Peyer's patch (tissue), 4 donors: ENCODE data around the gene HNRNPM. TPM values are rescaled to one million over a fixed set of nuclear protein-coding genes. Genes with fewer than 3 reads are reported as not detected.
"Not testable (repeated sequence)": the region's sequence is repeated elsewhere in the genome, so short reads cannot be mapped to it uniquely, and the experiment has no call there.

ENCODE experiments used
- DNase-seq, 3 donors: peaks; one replicate each; pipeline ENCODE4 v3.0.0-alpha.2; 2017 to 2019
- H3K27ac ChIP-seq, 4 donors: fragments of 200-600 bp; sonication (generic); one replicate each; pipeline ENCODE4 v1.5.1; 2016 to 2019
- H3K27me3 ChIP-seq, 2 donors: fragments of 200-600 bp; sonication (generic); one replicate each; pipeline ENCODE4 v1.5.1; 2019
- H3K36me3 ChIP-seq, 3 donors: fragments of 200-600 bp; sonication (generic); one replicate each; pipeline ENCODE4 v1.5.1; 2016 to 2019
- H3K4me1 ChIP-seq, 4 donors: fragments of 200-600 bp; sonication (generic); one replicate each; pipeline ENCODE4 v1.5.1; 2016 to 2019
- H3K4me3 ChIP-seq, 4 donors: fragments of 200-600 bp; sonication (generic); 1 replicate in 3 of 4; 2 replicates in 1 of 4; pipeline ENCODE4 v1.5.1; 2016 to 2019; ENCODE audit warnings: mild to moderate bottlenecking in 1 of 4
- H3K9me3 ChIP-seq, 4 donors: fragments of 200-600 bp; sonication (generic); one replicate each; pipeline ENCODE4 v1.5.1; 2016 to 2019; ENCODE audit warnings: mild to moderate bottlenecking in 1 of 4
- CTCF ChIP-seq, 6 experiments: fragments of 450-650 bp in 4 of 6; fragments of 200-600 bp in 2 of 6; sonication (generic) in 1 of 6; IDR thresholded peaks; one replicate each; pipeline ENCODE4 v1.5.1; 2017 to 2019; ENCODE audit warnings: antibody characterized with exemption in 6 of 6, mild to moderate bottlenecking in 3 of 6, moderate library complexity in 1 of 6
- POLR2A ChIP-seq, 2 donors: fragments of 450-650 bp; IDR thresholded peaks; one replicate each; pipeline ENCODE4 v1.5.1; 2017; ENCODE audit warnings: antibody characterized with exemption in 2 of 2, mild to moderate bottlenecking in 2 of 2, moderate library complexity in 2 of 2
- total RNA-seq, 4 donors: library from RNA; depleted of rRNA; stranded (reverse); fragments of >200 nt; gene quantifications; one replicate each; pipeline ENCODE4 v1.1.0, GENCODE V29; 2016

The HNRNPM gene
- total RNA-seq, 4 donors from 2014 or later: 108 to 128 (median 116) TPM

GRCh38 chr19:8403820-8404109 is 41.0 kb upstream of the HNRNPM start:
- Histone ChIP-seq H3K4me1 (no peaks in the 10 kb centered on the region), H3K36me3 (peaks cover 0 to 54% (median 0%) of the 10 kb centered on the region in 3 donors), H3K27me3 (no peaks in the 10 kb centered on the region), H3K9me3 (no peaks in the 10 kb centered on the region), H3K4me3 (peak overlapping the region in 1 of 4 donors; percentile 19), H3K27ac (peak overlapping the region in 1 of 4 donors; percentile 56)
- DNase-seq: no peak
- no peak for TF ChIP-seq CTCF (IDR thresholded peaks at IDR 0.05)
- no peak for TF ChIP-seq POLR2A (IDR thresholded peaks at IDR 0.05)

GRCh38 chr19:8404391-8405151 is 40.2 kb upstream of the HNRNPM start:
- Histone ChIP-seq H3K4me1 (no peaks in the 10 kb centered on the region), H3K27ac (peak overlapping the region in 1 of 4 donors; percentile 56), H3K36me3 (peaks cover 0 to 51% (median 0%) of the 10 kb centered on the region in 3 donors), H3K9me3 (no peaks in the 10 kb centered on the region), H3K4me3 (no peak overlapping the region), H3K27me3 (no peaks in the 10 kb centered on the region)
- DNase-seq: no peak
- TF ChIP-seq POLR2A (IDR thresholded peaks at IDR 0.05) (no peak), CTCF (IDR thresholded peaks at IDR 0.05) (no peak)

- not testable (repeated sequence) for H3K27ac ChIP-seq, H3K4me3 ChIP-seq, H3K36me3 ChIP-seq, DNase-seq, H3K27me3 ChIP-seq, H3K9me3 ChIP-seq
- peaks cover 0 to 12% (median 5%) of the 10 kb centered on the region in 4 donors for H3K4me1 ChIP-seq
Observed at GRCh38 chr19:8410718-8411117, 34.1 kb upstream of the HNRNPM start.

GRCh38 chr19:8412783-8413628 is 31.8 kb upstream of the HNRNPM start, which contains the start of gene MARCHF2:
Gene MARCHF2 (plus strand): TSS chr19:8413305. CDS start chr19:8421841, 8,536 bp downstream.
- no peaks in the 10 kb centered on the region for H3K9me3 ChIP-seq
- H3K4me3 ChIP-seq: peak within 1 kb of the TSS; percentile 72 to 97 (median 83)
- no peaks in the 10 kb centered on the region for H3K27me3 ChIP-seq
- no peaks in the 10 kb centered on the region for H3K36me3 ChIP-seq
- H3K4me1 ChIP-seq: peaks cover 0 to 15% (median 5%) of the 10 kb centered on the region in 4 donors
- DNase-seq: peak; percentile 94 to 99 (median 98)
- H3K27ac ChIP-seq: peak within 1 kb of the TSS; percentile 65 to 80 (median 74)
- TF ChIP-seq CTCF (IDR thresholded peaks at IDR 0.05) (peak; percentile 1 to 82 (median 67)), POLR2A (IDR thresholded peaks at IDR 0.05) (peak in 1 of 2 donors; percentile 58)

- peaks cover 0 to 15% (median 5%) of the 10 kb centered on the region in 4 donors for H3K4me1 ChIP-seq
- no peaks in the 10 kb centered on the region for H3K36me3 ChIP-seq
- no peak for DNase-seq
- peak overlapping the region; percentile 72 to 97 (median 83) for H3K4me3 ChIP-seq
- no peaks in the 10 kb centered on the region for H3K27me3 ChIP-seq
- peak overlapping the region; percentile 65 to 80 (median 74) for H3K27ac ChIP-seq
- TF ChIP-seq POLR2A (IDR thresholded peaks at IDR 0.05) (no peak), CTCF (IDR thresholded peaks at IDR 0.05) (no peak)
- H3K9me3 ChIP-seq: no peaks in the 10 kb centered on the region
Observed at GRCh38 chr19:8413629-8413995, 31.2 kb upstream of the HNRNPM start.

- Histone ChIP-seq H3K4me1 (peaks cover 0 to 15% (median 5%) of the 10 kb centered on the region in 4 donors), H3K27me3 (no peaks in the 10 kb centered on the region), H3K9me3 (no peaks in the 10 kb centered on the region), H3K4me3 (no peak overlapping the region), H3K36me3 (peaks cover 0 to 4% (median 0%) of the 10 kb centered on the region in 3 donors), H3K27ac (peak overlapping the region in 1 of 4 donors; percentile 31)
- no peak for DNase-seq
- TF ChIP-seq POLR2A (IDR thresholded peaks at IDR 0.05) (no peak), CTCF (IDR thresholded peaks at IDR 0.05) (no peak)
Observed at GRCh38 chr19:8416796-8417195, 28.0 kb upstream of the HNRNPM start.
